ENCODE data around the gene LSM3.

Gene LSM3

GRCh38 chr3:14158370-14158769, 20.2 kb upstream of the LSM3 start:
- DNase-seq (ENCODE audit: low spot score), result no peak
- Histone ChIP-seq H3K27ac (no peak overlapping the region), H3K4me3 (no peak overlapping the region)
- TF ChIP-seq CTCF (IDR thresholded peaks at IDR 0.05), result no peak

GRCh38 chr3:14159426-14159825, 19.2 kb upstream of the LSM3 start:
- Histone ChIP-seq H3K27ac (no peak overlapping the region), H3K4me3 (no peak overlapping the region)
- no peak for DNase-seq (ENCODE audit: low spot score)
- no peak for TF ChIP-seq CTCF (IDR thresholded peaks at IDR 0.05)

GRCh38 chr3:14161282-14161681, 17.3 kb upstream of the LSM3 start:
- no peak for DNase-seq (ENCODE audit: low spot score)
- TF ChIP-seq CTCF (IDR thresholded peaks at IDR 0.05), result no peak
- Histone ChIP-seq H3K4me3 (no peak overlapping the region), H3K27ac (no peak overlapping the region)

- Histone ChIP-seq H3K4me3 (no peak overlapping the region), H3K27ac (no peak overlapping the region)
- TF ChIP-seq CTCF (IDR thresholded peaks at IDR 0.05), result no peak
- no peak for DNase-seq (ENCODE audit: low spot score)
Measured at GRCh38 chr3:14162178-14162577, 16.4 kb upstream of the LSM3 start.

GRCh38 chr3:14166877-14167603, 11.6 kb upstream of the LSM3 start:
- Histone ChIP-seq H3K27ac (no peak overlapping the region), H3K4me3 (no peak overlapping the region)
- DNase-seq (ENCODE audit: low spot score), result no peak
- TF ChIP-seq CTCF (IDR thresholded peaks at IDR 0.05), result no peak

GRCh38 chr3:14169435-14169834, 9.2 kb upstream of the LSM3 start:
- TF ChIP-seq CTCF (IDR thresholded peaks at IDR 0.05), result no peak

GRCh38 chr3:14169871-14170270, 8.7 kb upstream of the LSM3 start:
- DNase-seq (ENCODE audit: low spot score), result no peak
- no peak for TF ChIP-seq CTCF (IDR thresholded peaks at IDR 0.05)

More at GRCh38 chr3:14169435-14169834, 9.2 kb upstream of the LSM3 start:
- DNase-seq (ENCODE audit: low spot score), result no peak
- Histone ChIP-seq H3K4me3 (no peak overlapping the region), H3K27ac (no peak overlapping the region)

More at GRCh38 chr3:14169871-14170270, 8.7 kb upstream of the LSM3 start:
- no peak overlapping the region for H3K27ac ChIP-seq
- H3K4me3 ChIP-seq, result no peak overlapping the region
